Keratinocyte (primary cell): ENCODE results near the gene TBC1D5. TPM values are rescaled to one million over a fixed set of nuclear protein-coding genes. Genes with fewer than 3 reads are reported as not detected.

Experiments used
- DNase-seq: peaks from one replicate; pipeline ENCODE4 v3.0.0-alpha.2; 2011; ENCODE audit warnings: low read depth, missing footprints, low spot score
- FAIRE-seq: peaks from 2 replicates; lab custom pipeline; 2011; peaks lifted over from hg19 to GRCh38; lab: Jason Lieb, UNC
- H2AFZ ChIP-seq: 2 replicates; pipeline ENCODE4 v1.6.0; 2012; ENCODE audit warnings: low read length, control low read depth, inconsistent platforms; ENCODE audit not compliant: control insufficient read depth
- H3K27ac ChIP-seq: 2 replicates; pipeline ENCODE4 v1.5.1; 2011; ENCODE audit warnings: low read length; ENCODE audit not compliant: control insufficient read depth, insufficient read depth
- H3K27me3 ChIP-seq: 3 replicates; pipeline ENCODE4 v1.6.0; 2011; ENCODE audit warnings: low read length; ENCODE audit not compliant: control insufficient read depth, insufficient read depth; ENCODE audit errors: extremely low read depth
- H3K36me3 ChIP-seq, 2 experiments: 2 replicates in 1 of 2; 3 replicates in 1 of 2; pipeline ENCODE4 v1.5.1; 2011; ENCODE audit warnings: low read length in 2 of 2, mild to moderate bottlenecking in 1 of 2; ENCODE audit not compliant: control insufficient read depth in 2 of 2, insufficient read depth in 2 of 2; ENCODE audit errors: extremely low read depth in 1 of 2
- H3K4me1 ChIP-seq: 3 replicates; pipeline ENCODE4 v1.5.1; 2011; ENCODE audit warnings: low read length; ENCODE audit not compliant: control insufficient read depth, insufficient read depth; ENCODE audit errors: extremely low read depth
- H3K4me2 ChIP-seq: 3 replicates; pipeline ENCODE4 v1.6.0; 2011; ENCODE audit warnings: low read depth, low read length; ENCODE audit not compliant: control insufficient read depth, insufficient read depth; ENCODE audit errors: extremely low read depth
- H3K4me3 ChIP-seq, 3 experiments: fragments of 200-600 bp in 1 of 3; sonication (generic) in 1 of 3; 2 replicates in 2 of 3; 3 replicates in 1 of 3; pipeline ENCODE4 v1.5.1; 2011 to 2016; ENCODE audit warnings: low read length in 3 of 3, mild to moderate bottlenecking in 3 of 3, control low read depth in 2 of 3, inconsistent platforms in 1 of 3, low read depth in 1 of 3, mixed read lengths in 1 of 3, mixed run types in 1 of 3, moderate library complexity in 1 of 3; ENCODE audit not compliant: control insufficient read depth in 2 of 3, insufficient read depth in 2 of 3; ENCODE audit errors: extremely low read depth in 1 of 3
- H3K79me2 ChIP-seq: 2 replicates; pipeline ENCODE4 v1.6.0; 2012; ENCODE audit warnings: low read length; ENCODE audit not compliant: control insufficient read depth, insufficient read depth
- H3K9ac ChIP-seq: 3 replicates; pipeline ENCODE4 v1.6.0; 2011; ENCODE audit warnings: low read length; ENCODE audit not compliant: control insufficient read depth, insufficient read depth; ENCODE audit errors: extremely low read depth
- H3K9me1 ChIP-seq: 3 replicates; pipeline ENCODE4 v1.6.0; 2011; ENCODE audit warnings: low read length; ENCODE audit not compliant: control insufficient read depth, insufficient read depth; ENCODE audit errors: extremely low read depth
- H3K9me3 ChIP-seq: 2 replicates; pipeline ENCODE4 v1.5.1; 2012; ENCODE audit warnings: low read depth, low read length; ENCODE audit not compliant: control insufficient read depth
- H4K20me1 ChIP-seq: 3 replicates; pipeline ENCODE4 v1.6.0; 2011; ENCODE audit warnings: low read length; ENCODE audit not compliant: control insufficient read depth, insufficient read depth; ENCODE audit errors: extremely low read depth
- CTCF ChIP-seq, 3 experiments: IDR thresholded peaks in 1 of 3; conservative IDR thresholded peaks in 1 of 3; optimal IDR thresholded peaks in 1 of 3; 2 replicates in 2 of 3; 3 replicates in 1 of 3; pipeline versions ENCODE3 to v1.5.1; 2011; ENCODE audit warnings: low read length in 3 of 3, mild to moderate bottlenecking in 3 of 3, moderate library complexity in 2 of 3, control low read depth in 1 of 3, inconsistent platforms in 1 of 3; ENCODE audit not compliant: insufficient read depth in 2 of 3; ENCODE audit errors: extremely low read depth in 1 of 3
- EZH2 ChIP-seq: IDR thresholded peaks from one replicate; pipeline ENCODE4 v1.6.1; 2012; ENCODE audit warnings: inconsistent platforms, mild to moderate bottlenecking, low read length, moderate library complexity
- dilution Hi-C: fragments of 300-500 bp; cut with MboI; formaldehyde crosslinking; loops from one replicate; pipeline ENCODE4 v1.7.0; 2020; ENCODE audit warnings: low sequenced_read_pairs; ENCODE audit not compliant: extremely low pct_ligation_motif_present
- polyA plus RNA-seq, 5 experiments: library from polyadenylated mRNA; depleted of rRNA in 3 of 5; stranded (reverse) in 3 of 5; stranded (forward) in 1 of 5; unstranded in 1 of 5; fragments of >200 nt; gene quantifications; 1 replicate in 1 of 5; 2 replicates in 3 of 5; 3 replicates in 1 of 5; pipeline versions ENCODE4 v1.2.1 to v1.2.3, GENCODE V29; 2011 to 2012; ENCODE audit warnings: missing spikeins in 2 of 5, low read depth in 1 of 5, low replicate concordance in 1 of 5

TBC1D5 gene
- polyA plus RNA-seq, 1 donor (not counting 4 experiments of a cell fraction or from before 2014, with no cell fraction given), result 25.8 TPM

- Histone ChIP-seq H3K9me1 (no peaks in the 10 kb centered on the region), H3K36me3 (no peaks in the 10 kb centered on the region), H3K4me3 (no peak overlapping the region), H3K9me3 (no peaks in the 10 kb centered on the region), H3K9ac (no peak overlapping the region), H3K79me2 (no peaks in the 10 kb centered on the region), H3K4me2 (no peak overlapping the region), H4K20me1 (no peaks in the 10 kb centered on the region), H3K27ac (no peak overlapping the region), H3K4me1 (no peaks in the 10 kb centered on the region), H2AFZ (no peak overlapping the region), H3K27me3 (no peaks in the 10 kb centered on the region)
- dilution Hi-C loops, result no loop called here
- FAIRE-seq (no peak), DNase-seq (no peak)
- TF ChIP-seq EZH2 (no peak), CTCF (optimal IDR thresholded peaks at IDR 0.05 in 1 of 3, IDR thresholded peaks at IDR 0.05 in 1 of 3, conservative IDR thresholded peaks at IDR 0.05 in 1 of 3; ENCODE audit: extremely low read depth in 1 of 3, insufficient read depth in 2 of 3, low read length in 3 of 3) (no peak)
Observed at GRCh38 chr3:17542591-17542990, 199.8 kb downstream of the TBC1D5 start.

GRCh38 chr3:17539436-17539835, 203.0 kb downstream of the TBC1D5 start:
- no peaks in the 10 kb centered on the region for H3K4me1 ChIP-seq
- TF ChIP-seq CTCF (optimal IDR thresholded peaks at IDR 0.05 in 1 of 3, IDR thresholded peaks at IDR 0.05 in 1 of 3, conservative IDR thresholded peaks at IDR 0.05 in 1 of 3; ENCODE audit: extremely low read depth in 1 of 3, insufficient read depth in 2 of 3, low read length in 3 of 3) (no peak), EZH2 (no peak)
- H3K27me3 ChIP-seq, result no peaks in the 10 kb centered on the region

More at GRCh38 chr3:17539436-17539835, 203.0 kb downstream of the TBC1D5 start:
- Histone ChIP-seq H2AFZ (no peak overlapping the region), H3K79me2 (no peaks in the 10 kb centered on the region), H3K4me3 (no peak overlapping the region), H3K9ac (no peak overlapping the region), H3K27ac (no peak overlapping the region), H3K4me2 (no peak overlapping the region), H3K9me3 (no peaks in the 10 kb centered on the region), H4K20me1 (no peaks in the 10 kb centered on the region), H3K9me1 (no peaks in the 10 kb centered on the region), H3K36me3 (no peaks in the 10 kb centered on the region)
- DNase-seq (no peak), FAIRE-seq (no peak)
- dilution Hi-C loops, result no loop called here
